HL-60 (cell line): Measurements from ENCODE around the gene SYTL3.

Source experiments
- POLR2AphosphoS5 ChIP-seq: IDR thresholded peaks from 2 replicates; pipeline ENCODE4 v1.6.1; 2012; ENCODE audit warnings: low read depth
- TF ChIP-seq, protein P1 (sequence below): IDR thresholded peaks from one replicate; pipeline ENCODE4 v1.5.1; 2011; ENCODE audit warnings: low read length, control low read depth, inconsistent platforms; ENCODE audit not compliant: insufficient read depth

DNA sequence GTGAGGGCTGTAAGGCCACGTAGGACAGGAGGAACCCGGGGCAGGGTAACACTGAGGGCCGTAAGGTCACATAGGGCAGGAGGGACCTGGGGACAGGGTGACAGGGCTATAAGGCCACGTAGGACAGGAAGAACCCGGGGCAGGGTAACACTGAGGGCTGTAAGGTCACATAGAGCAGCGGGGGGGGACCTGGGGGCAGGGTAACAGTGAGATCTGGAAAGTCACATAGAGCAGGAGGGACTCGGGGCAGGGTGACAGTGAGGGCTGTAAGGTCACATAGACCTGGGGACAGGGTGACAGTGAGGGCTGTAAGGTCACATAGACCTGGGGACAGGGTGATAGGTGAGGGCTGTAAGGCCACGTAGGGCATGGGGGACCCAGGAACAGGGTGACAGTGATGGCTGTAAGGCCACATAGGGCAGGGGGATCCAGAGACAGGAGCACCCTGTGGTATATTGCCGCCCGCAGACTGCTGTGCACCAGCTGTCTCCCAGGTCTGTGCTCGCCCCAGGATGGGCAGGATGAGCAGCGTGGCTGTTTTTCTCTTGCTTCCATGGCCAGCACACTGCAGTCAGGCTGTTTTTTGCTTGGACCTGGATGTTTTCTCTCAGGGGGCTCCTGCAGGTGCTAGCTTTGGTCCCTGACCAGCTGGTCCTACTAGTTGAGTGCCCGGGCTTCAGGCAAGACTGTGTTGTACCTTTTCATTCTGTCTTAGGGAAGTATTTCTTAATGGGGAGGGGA, 55.7 kb downstream of the SYTL3 start:
- TF ChIP-seq, protein P1, sequence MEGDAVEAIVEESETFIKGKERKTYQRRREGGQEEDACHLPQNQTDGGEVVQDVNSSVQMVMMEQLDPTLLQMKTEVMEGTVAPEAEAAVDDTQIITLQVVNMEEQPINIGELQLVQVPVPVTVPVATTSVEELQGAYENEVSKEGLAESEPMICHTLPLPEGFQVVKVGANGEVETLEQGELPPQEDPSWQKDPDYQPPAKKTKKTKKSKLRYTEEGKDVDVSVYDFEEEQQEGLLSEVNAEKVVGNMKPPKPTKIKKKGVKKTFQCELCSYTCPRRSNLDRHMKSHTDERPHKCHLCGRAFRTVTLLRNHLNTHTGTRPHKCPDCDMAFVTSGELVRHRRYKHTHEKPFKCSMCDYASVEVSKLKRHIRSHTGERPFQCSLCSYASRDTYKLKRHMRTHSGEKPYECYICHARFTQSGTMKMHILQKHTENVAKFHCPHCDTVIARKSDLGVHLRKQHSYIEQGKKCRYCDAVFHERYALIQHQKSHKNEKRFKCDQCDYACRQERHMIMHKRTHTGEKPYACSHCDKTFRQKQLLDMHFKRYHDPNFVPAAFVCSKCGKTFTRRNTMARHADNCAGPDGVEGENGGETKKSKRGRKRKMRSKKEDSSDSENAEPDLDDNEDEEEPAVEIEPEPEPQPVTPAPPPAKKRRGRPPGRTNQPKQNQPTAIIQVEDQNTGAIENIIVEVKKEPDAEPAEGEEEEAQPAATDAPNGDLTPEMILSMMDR = no peak
- TF ChIP-seq POLR2AphosphoS5 = no peak
